PC-3 (cell line): ENCODE measurements around the gene EMILIN2. TPM values are rescaled to one million over a fixed set of nuclear protein-coding genes. Genes with fewer than 3 reads are reported as not detected.

ENCODE experiments used
- ATAC-seq: fragments of 200-7000 bp; cut with Tn5 transposase; 2 replicates; pipeline ENCODE4 v1.9.1; 2020; ENCODE audit warnings: mild to moderate bottlenecking, moderate library complexity
- BruUV-seq: library from RNA; stranded (reverse); fragments of 400-500 nt; replicated peaks from 2 replicates; lab custom pipeline; 2021; lab: Mats Ljungman, UMichigan
- CTCF ChIA-PET: fragments of 300-600 bp; sonication (Branson Sonifier 250); formaldehyde crosslinking; loops from one replicate; lab custom pipeline; 2022; ENCODE audit warnings: antibody characterized with exemption; lab: Charles Lee
- POLR2A ChIA-PET: fragments of 300-600 bp; sonication (Branson Sonifier 250); formaldehyde crosslinking; loops from one replicate; lab custom pipeline; 2022; ENCODE audit warnings: antibody characterized with exemption; ENCODE audit not compliant: unreplicated experiment; lab: Charles Lee
- DNase-seq: peaks from one replicate; pipeline ENCODE4 v3.0.0-alpha.2; 2015
- H2AFZ ChIP-seq: fragments of 300-600 bp; sonication (generic); 2 replicates; pipeline ENCODE4 v1.6.0; 2016; ENCODE audit warnings: antibody characterized with exemption, low read length
- H3F3A ChIP-seq: fragments of 300-600 bp; sonication (generic); one replicate; pipeline ENCODE4 v1.6.0; 2017; ENCODE audit warnings: antibody characterized with exemption, low read length, control low read depth, mild to moderate bottlenecking; ENCODE audit not compliant: unreplicated experiment
- H3K27ac ChIP-seq: fragments of 300-600 bp; sonication (generic); 2 replicates; pipeline ENCODE4 v1.5.1; 2016; ENCODE audit warnings: mild to moderate bottlenecking, low read length
- H3K27me3 ChIP-seq: fragments of 300-600 bp; sonication (generic); 2 replicates; pipeline ENCODE4 v1.6.1; 2016; ENCODE audit warnings: low read length, mixed read lengths
- H3K36me3 ChIP-seq: fragments of 300-600 bp; sonication (generic); 2 replicates; pipeline ENCODE4 v1.6.1; 2016; ENCODE audit warnings: low read depth, mixed run types, low read length, mixed read lengths
- H3K4me1 ChIP-seq: fragments of 300-600 bp; sonication (generic); 2 replicates; pipeline ENCODE4 v1.5.1; 2016; ENCODE audit warnings: low read length; ENCODE audit not compliant: insufficient read depth
- H3K4me2 ChIP-seq: fragments of 300-600 bp; sonication (generic); 2 replicates; pipeline ENCODE4 v1.6.0; 2016; ENCODE audit warnings: low read length
- H3K4me3 ChIP-seq: fragments of 300-600 bp; sonication (generic); 2 replicates; pipeline ENCODE4 v1.5.1; 2016; ENCODE audit warnings: mild to moderate bottlenecking, low read length, mixed read lengths
- H3K79me2 ChIP-seq: fragments of 300-600 bp; sonication (generic); 2 replicates; pipeline ENCODE4 v1.6.1; 2017; ENCODE audit warnings: low read length, mixed read lengths
- H3K9ac ChIP-seq: fragments of 300-600 bp; sonication (generic); 2 replicates; pipeline ENCODE4 v1.6.0; 2016; ENCODE audit warnings: mild to moderate bottlenecking, low read length
- H3K9me2 ChIP-seq: fragments of 300-600 bp; sonication (generic); replicated peaks from 2 replicates; pipeline ENCODE4 v1.6.1; 2016; ENCODE audit warnings: mixed run types, low read length, mixed read lengths
- H3K9me3 ChIP-seq: fragments of 300-600 bp; sonication (generic); 2 replicates; pipeline ENCODE4 v1.6.1; 2016; ENCODE audit warnings: low read length, mixed read lengths
- H4K20me1 ChIP-seq: fragments of 300-600 bp; sonication (generic); 2 replicates; pipeline ENCODE4 v1.6.1; 2016; ENCODE audit warnings: low read length, mixed read lengths
- EZH2 ChIP-seq: fragments of 300-600 bp; sonication (generic); IDR thresholded peaks from one replicate; pipeline ENCODE4 v1.6.1; 2017; ENCODE audit warnings: antibody characterized with exemption, mild to moderate bottlenecking, low read length; ENCODE audit not compliant: unreplicated experiment
- EZH2phosphoT487 ChIP-seq: fragments of 300-600 bp; sonication (generic); IDR thresholded peaks from 2 replicates; pipeline ENCODE4 v1.6.1; 2018; ENCODE audit warnings: mild to moderate bottlenecking, antibody characterized with exemption, low read length, borderline replicate concordance
- intact Hi-C: fragments of 100-400 bp; cut with micrococcal nuclease; formaldehyde crosslinking; loops from 2 replicates; pipeline ENCODE4 v1.9.0; 2023
- total RNA-seq: library from RNA; depleted of rRNA; stranded (reverse); fragments of >200 nt; gene quantifications from 2 replicates; pipeline ENCODE4 v1.2.3, GENCODE V29; 2014
- TF ChIP-seq, protein P1 (sequence below): fragments of 300-600 bp; sonication (generic); conservative IDR thresholded peaks from 2 replicates; pipeline ENCODE4 v1.5.1; 2017; ENCODE audit warnings: antibody characterized with exemption, low read depth, mild to moderate bottlenecking, low read length

The EMILIN2 gene
- total RNA-seq, 1 experiment from 2014 or later = 17.1 TPM

DNA sequence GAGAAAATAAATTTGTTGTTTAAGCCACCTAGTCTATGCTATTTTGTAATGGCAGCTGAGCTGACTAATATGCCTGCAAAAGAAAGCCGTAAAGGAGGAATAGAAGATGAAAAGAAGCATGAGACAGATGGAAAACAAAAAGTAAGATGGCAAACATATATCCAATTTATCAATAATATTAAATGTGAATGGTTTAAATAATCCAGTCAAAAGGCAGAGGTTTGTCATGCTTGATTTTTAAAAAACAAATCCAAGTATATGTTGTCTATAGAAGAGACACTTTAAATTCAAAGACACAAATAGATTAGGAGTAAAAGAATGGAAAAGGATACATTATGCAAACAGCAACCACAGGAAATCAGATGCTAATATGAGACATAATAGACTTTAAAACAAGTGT lies 35.4 kb upstream of the EMILIN2 start:
- no peak for DNase-seq
- CTCF ChIA-PET = no interaction called here
- Histone ChIP-seq H3K27ac (no peak overlapping the region), H3F3A (no peaks in the 10 kb centered on the region), H3K9me3 (peaks cover 4% of the 10 kb centered on the region; the same call in 1 of the 2 replicates), H3K27me3 (no peaks in the 10 kb centered on the region), H3K36me3 (peaks cover 3% of the 10 kb centered on the region; the same call in 1 of the 2 replicates), H3K4me3 (no peak overlapping the region), H2AFZ (no peak overlapping the region), H3K79me2 (no peaks in the 10 kb centered on the region), H3K9ac (no peak overlapping the region), H3K4me1 (no peaks in the 10 kb centered on the region), H4K20me1 (no peaks in the 10 kb centered on the region), H3K4me2 (no peak overlapping the region), H3K9me2 (no peaks in the 10 kb centered on the region)
- TF ChIP-seq, protein P1, sequence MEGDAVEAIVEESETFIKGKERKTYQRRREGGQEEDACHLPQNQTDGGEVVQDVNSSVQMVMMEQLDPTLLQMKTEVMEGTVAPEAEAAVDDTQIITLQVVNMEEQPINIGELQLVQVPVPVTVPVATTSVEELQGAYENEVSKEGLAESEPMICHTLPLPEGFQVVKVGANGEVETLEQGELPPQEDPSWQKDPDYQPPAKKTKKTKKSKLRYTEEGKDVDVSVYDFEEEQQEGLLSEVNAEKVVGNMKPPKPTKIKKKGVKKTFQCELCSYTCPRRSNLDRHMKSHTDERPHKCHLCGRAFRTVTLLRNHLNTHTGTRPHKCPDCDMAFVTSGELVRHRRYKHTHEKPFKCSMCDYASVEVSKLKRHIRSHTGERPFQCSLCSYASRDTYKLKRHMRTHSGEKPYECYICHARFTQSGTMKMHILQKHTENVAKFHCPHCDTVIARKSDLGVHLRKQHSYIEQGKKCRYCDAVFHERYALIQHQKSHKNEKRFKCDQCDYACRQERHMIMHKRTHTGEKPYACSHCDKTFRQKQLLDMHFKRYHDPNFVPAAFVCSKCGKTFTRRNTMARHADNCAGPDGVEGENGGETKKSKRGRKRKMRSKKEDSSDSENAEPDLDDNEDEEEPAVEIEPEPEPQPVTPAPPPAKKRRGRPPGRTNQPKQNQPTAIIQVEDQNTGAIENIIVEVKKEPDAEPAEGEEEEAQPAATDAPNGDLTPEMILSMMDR = no peak
- intact Hi-C loops = no loop called here
- POLR2A ChIA-PET = no interaction called here
- no TSS peak for BruUV-seq
- ATAC-seq = no peak

DNA sequence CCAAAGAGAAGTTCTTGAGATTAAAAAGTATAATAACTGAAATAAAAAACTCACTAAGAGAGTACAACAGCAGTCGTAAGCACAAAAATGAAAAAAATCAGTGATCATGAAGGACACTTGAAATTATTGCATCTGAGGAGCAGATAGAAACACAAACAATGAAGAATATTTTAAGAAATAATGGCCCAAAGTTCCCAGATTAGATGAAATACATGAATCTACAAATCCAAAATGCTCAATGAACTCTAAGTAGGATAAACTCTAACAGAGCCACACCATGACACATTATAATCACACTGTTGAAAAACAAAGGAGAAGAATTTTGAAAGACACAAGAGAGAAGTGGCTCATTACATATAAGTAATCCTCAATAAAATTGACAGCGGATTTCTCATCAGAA lies 31.9 kb upstream of the EMILIN2 start:
- Histone ChIP-seq H2AFZ (no peak overlapping the region), H3K4me1 (no peaks in the 10 kb centered on the region), H3K9me3 (peaks cover 4% of the 10 kb centered on the region; the same call in 1 of the 2 replicates), H3K79me2 (no peaks in the 10 kb centered on the region), H3K9ac (no peak overlapping the region), H3K4me2 (no peak overlapping the region), H3K4me3 (no peak overlapping the region), H3K27me3 (no peaks in the 10 kb centered on the region), H3K9me2 (no peaks in the 10 kb centered on the region), H4K20me1 (no peaks in the 10 kb centered on the region), H3K27ac (no peak overlapping the region), H3K36me3 (no peaks in the 10 kb centered on the region), H3F3A (no peaks in the 10 kb centered on the region)
- TF ChIP-seq EZH2 (no peak), EZH2phosphoT487 (no peak)
- TF ChIP-seq, protein P1 = no peak
- CTCF ChIA-PET = no interaction called here
- ATAC-seq (no peak), DNase-seq (no peak)
- intact Hi-C loops = no loop called here
- POLR2A ChIA-PET = no interaction called here
- BruUV-seq = no TSS peak

DNA sequence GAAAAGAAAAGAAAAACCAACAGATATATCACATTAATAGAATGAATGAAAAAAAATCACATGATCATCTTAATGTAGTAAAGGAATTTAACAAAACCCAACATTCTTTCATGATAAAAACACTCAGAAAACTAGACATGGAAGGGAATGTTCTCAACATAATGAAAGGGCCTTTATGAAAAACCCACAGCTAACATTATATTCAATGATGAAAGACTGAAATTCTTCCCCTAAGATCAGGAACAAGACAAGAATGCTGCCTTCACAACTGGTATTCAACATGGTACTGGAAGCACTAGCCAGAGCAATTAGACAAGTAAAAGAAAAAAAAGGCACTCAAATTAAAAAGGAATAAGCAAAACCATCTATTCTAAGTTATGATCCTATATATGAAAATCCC lies 28.5 kb upstream of the EMILIN2 start:
- TF ChIP-seq, protein P1 = no peak
- TF ChIP-seq EZH2 = no peak
- no peak for TF ChIP-seq EZH2phosphoT487
- no peak for DNase-seq
- BruUV-seq = no TSS peak

More for the DNA sequence above, 28.5 kb upstream of the EMILIN2 start:
- Histone ChIP-seq H3F3A (no peaks in the 10 kb centered on the region), H3K9ac (no peak overlapping the region), H3K36me3 (no peaks in the 10 kb centered on the region), H3K4me2 (no peak overlapping the region), H3K4me3 (no peak overlapping the region), H3K9me3 (peaks cover 4% of the 10 kb centered on the region; the same call in 1 of the 2 replicates), H3K9me2 (no peaks in the 10 kb centered on the region), H3K27ac (no peak overlapping the region), H3K27me3 (no peaks in the 10 kb centered on the region), H3K79me2 (no peaks in the 10 kb centered on the region), H3K4me1 (no peaks in the 10 kb centered on the region), H2AFZ (no peak overlapping the region), H4K20me1 (no peaks in the 10 kb centered on the region)
- POLR2A ChIA-PET = no interaction called here
- intact Hi-C loops = no loop called here
- no peak for ATAC-seq
- CTCF ChIA-PET = no interaction called here
